NCI-H1436 (cell line): ENCODE measurements around the gene ARHGEF6.

ENCODE experiments used
- DNase-seq: peaks from one replicate; lab custom pipeline; 2025; lab: John Stamatoyannopoulos, UW

Gene ARHGEF6

DNA sequence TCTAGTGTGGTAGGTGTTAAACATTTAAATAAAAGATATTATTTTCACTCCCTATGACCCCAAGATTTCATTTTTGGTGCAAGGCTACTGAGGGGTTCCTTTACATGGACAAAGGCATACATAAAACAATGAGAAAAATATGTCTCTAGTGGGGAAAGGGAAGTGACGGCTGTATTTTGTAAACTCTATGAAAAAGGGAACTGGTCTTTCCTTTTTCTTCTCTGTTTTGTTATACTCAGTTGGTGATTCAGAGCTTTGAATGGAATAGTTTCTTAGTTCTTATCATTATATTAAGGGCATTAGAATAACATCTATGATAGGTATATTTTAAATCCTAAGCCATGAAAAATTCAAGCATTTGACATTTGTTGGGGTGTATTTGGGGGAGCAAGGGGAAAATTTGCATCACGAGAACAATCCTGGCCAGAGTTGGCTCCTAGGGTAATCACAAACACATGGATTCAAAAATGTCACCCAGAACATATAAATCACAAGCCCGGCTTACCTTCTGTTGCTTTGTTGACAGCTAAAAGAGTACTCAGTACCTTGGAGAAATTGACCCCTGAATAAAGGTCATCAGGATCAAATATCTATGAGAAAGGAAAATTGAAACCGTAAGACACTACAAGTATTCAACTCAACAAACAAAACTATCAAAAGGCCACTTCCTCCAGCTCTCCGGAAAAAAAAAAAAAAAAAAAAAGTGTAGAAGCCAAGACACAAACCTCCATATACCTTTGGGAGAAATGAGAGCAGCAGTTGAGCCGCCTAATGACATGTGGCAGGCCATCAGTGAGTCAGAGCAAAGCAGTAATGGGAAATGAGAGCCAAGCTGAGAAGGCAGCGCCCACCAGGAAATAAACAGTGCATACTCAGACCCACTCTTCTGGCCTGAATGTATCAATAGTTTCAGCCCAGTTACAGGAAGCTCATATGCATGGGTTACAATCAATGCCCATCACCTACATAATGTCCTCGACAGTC, 33.4 kb downstream of the ARHGEF6 start:
- DNase-seq: no peak

DNA sequence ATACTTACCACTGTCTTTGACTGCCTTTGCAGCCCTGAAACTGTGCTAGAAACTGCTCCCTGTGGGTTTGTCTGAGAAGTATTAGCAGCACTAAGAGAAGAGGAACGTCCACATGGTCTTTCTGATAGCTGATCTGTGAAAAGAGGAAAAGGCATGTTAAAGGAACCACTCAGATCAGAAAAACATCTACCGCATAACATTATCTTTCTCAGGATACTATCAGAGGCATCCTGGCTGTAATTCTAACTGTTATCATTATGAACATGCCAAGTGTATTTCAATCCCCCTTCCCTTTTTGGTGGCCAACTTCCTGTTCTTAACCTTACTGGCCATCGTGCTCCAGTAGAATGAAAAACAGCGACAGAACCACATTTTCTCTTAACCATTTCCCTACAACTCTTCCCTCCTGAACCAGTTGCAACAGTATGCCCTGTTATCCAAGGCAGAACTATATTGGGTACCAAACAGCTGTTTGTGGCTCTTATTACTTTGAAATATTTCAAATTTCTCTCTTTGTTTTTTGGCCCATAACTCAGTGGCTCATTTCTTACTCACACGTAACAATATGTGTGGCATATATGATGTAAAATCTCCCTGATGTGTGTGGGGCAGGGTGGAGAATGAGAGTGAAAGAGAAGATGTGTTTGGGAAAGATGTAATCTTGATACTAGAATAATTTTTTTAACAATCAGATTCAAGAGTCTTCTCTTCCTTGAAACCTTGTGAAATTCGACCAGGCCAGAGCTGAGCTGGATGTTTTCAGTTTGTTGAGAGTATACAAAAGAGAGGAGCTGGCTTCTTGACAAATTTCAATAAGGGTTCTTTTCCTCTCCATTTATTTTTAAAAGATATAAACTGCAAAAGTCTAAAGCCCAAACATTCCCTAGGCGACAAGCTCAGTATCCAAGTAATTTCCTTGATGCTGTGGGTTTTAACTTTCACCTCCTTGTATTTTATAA, 35.2 kb downstream of the ARHGEF6 start:
- DNase-seq: no peak

DNA sequence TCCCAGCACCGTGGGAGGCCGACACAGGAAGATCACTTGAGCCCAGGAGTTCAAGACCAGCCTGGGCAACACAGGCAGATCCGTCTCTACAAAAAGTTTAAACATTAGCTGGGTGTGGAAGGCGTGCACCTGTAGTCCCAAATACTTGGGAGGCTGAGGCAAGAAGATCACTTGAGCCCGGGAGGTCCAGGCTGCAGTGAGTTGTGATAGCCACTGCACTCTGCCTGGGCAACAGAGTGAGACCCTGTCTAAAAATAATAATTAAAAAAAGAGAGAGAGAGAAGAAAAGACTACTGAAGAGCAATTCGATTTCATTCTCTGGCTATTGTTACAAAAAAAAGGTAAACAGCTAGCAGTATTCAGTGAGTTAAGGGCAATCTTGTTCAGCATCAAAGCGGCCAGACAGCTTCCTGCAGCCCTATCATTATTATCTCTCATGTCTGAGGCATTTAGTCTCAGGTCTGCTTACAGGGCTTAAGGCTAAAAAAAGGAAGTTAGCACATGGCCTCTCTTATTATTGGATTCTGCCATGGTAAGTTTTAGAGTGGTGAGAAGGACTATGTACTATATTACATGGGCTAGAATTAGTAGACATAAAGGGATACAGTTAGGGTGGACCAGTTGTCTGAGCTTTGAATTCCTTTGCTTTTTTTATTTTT, 37.9 kb downstream of the ARHGEF6 start:
- DNase-seq: no peak

DNA sequence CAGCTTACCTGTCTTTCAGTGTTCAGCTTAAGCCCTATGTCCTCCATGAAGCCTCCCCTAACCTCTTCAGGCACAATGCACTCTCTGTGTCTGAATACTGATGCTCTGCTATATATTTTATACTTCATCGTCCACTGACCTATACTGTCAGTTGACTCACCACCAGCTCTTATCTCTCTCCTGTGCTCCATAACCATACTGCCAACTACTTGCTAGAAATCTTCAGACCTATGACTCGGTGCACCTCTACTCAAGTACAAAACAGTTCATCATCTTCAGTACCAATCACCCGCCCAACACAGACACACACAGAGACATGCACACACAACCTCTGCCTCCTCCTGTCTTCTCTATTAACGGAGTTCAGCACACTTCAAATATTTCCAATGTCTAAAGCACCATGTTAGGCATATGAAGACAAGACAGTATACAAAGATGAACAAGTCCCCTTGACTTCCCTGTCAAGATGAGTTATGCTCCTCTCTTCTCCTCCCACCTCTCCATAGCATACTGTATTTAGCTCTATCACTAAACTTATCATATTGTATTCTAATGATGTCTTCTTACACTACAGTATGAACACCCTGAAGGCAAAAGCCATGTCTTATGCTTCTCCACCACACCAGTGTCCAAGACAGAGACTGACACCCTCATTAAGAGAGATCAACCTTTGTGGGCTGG, 42.5 kb downstream of the ARHGEF6 start:
- no peak for DNase-seq

DNA sequence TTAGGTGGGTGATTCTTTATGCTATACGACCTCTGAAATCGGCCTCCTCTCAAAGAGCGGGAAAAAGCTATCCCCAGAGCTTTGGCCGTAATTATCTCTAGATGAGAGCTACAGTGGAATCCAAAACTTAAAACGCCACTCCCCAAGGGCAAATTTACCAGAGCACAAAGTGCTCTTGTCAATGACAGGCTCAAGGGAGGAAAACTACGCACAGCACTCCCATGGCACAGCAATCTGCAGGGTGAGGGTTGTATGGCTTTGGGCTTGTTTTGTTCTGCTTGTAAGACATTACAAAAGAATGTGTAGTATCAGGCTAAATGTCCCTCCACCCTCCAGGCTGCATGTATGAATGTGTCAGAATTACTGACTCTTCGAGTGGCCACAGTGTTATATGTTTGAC, 44.0 kb downstream of the ARHGEF6 start:
- DNase-seq: peak; percentile 48

DNA sequence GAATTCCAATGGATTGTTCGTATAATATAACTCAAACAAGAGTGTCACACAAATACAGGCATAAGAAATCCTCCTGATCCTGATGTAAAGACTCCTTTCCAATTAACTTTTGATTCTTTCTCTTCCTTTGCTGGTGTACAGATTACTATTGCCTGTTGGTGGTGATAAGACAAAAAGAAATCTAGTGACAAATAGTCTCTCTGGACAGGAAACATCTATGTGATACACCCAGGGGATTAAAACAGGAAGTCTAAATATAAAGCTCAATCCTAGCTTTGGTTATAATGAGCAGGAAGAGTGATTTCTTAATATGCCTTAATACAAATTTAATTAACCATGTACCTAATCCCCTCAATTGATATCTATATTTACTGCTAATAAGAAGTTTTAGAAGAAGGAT, 45.1 kb downstream of the ARHGEF6 start:
- no peak for DNase-seq

DNA sequence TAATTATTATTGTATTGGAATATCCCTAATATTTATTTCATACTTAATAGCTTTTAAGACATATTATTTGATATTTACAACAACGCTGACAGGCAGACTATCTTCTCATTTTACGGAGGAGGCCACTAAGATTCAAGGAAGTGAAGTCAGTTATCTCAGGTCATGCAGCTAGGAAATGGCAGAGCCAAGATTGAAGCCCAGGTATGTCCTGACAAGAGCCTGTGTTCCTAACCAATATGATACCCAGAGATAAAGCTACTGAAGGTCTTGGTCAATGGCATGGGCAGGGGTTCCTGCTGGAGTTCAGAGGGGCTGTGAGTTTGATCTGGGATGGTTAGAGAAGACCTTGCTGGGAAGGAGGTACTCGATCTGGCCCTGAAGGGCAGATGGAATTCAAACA, 47.1 kb downstream of the ARHGEF6 start:
- DNase-seq: no peak

DNA sequence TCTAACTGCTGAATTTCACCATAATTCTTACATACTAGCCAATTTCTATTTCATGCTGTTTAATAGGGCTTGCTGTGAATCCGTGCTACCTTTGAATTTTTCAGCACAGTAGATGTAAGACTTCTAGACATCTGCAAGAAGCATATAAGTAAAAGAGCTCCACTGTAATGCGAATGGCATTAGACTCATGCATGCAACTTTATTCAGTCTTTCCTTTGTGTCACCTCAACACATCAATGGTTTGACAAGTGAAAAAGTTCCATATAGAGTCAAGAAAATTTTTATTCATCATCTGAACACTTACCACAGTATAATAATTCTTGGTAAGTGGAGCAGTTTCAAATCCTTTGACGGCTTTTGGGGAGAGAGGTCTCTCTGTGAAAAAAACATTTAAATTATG, 48.9 kb downstream of the ARHGEF6 start:
- no peak for DNase-seq

DNA sequence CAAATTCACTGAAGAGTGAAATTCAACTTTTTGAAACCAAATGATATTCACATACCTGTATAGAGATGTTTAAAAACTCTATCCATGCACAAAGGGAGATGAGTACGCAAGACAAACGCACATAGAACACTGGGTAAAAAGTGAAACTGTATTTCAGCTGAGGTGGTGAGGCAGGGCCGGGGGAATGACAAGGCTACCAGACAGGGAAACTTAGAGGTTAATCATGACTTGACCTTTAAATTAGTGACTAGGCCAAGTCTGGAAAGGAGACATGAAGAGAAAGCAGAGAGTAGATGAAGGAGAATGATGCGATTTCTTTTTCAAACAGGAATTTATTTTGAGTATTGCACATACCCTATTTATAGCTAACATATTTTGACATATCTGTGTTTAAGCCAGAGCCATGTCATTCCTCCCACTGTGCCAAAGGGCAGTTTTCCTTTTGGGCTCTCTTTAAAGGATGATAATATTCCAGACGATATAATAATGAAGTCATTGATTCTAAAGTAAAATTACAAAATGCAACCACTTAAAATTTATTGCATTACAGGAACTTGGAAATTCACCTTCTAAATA, 49.4 kb downstream of the ARHGEF6 start:
- DNase-seq: no peak

DNA sequence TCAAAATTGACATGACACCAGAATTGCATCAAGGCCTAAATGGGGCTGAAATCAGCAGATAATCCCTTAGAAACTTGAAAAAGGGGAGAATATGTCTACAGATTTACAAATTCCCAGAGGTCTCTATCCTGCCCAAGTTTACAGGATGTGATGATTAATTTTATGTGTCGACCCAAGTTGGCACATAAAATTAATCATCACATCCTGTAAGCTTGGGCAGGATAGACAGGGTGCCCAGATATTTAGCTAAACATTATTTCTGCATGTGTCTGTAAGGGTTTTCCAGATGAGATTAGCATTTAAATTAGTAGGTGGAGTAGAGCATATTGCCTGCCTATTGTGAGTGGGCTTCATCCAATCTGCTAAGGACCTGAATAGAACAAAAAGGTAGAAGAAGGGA, 52.3 kb downstream of the ARHGEF6 start:
- no peak for DNase-seq

DNA sequence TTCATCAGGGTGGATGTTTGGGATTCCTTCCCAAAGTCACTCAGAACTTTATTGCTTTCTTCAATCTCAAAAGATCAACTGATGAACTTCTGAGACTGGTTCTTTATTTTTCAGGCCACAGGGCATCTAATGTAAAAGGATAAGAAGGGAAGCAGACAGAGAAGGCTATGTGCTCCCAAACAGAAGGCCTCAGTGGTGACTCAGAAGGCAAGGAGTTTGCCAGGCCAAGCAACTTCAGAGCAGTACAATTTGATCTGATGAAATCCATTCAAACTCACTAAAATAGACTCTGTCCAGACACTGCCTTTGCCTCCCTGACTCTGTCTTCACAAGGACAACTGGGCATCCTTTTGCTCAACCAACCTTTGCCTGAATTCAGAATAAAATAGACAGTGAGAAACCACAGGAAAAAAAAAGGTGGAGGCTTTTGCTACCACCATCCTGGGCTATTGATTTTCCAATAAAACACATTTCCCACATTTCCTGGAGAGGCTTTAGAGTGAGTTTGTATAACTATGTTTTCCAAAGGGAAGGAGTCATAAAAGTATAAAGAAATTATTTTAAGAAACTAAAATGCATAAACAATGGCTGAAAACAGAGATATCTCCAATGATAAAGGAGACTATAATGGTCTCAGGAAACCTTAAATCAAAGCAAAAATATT, 55.2 kb downstream of the ARHGEF6 start:
- no peak for DNase-seq

DNA sequence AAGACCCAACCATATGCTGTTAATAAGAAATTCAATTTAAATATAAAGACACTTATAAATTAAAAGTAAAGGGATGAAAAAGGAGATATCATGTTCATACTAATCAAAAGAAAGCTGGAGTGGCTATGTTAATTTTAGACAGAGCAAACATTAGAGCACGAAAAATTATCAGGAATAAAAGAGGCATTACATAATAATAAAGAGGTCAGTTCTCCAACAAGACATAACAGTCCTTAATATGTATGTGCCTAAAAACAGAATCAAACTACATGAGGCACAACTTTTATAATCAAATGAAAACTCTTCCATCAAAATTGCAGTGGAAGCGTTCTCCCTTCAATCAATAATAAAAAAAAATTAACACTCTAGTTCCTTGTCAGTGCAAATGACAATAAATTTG, 62.6 kb downstream of the ARHGEF6 start:
- no peak for DNase-seq

DNA sequence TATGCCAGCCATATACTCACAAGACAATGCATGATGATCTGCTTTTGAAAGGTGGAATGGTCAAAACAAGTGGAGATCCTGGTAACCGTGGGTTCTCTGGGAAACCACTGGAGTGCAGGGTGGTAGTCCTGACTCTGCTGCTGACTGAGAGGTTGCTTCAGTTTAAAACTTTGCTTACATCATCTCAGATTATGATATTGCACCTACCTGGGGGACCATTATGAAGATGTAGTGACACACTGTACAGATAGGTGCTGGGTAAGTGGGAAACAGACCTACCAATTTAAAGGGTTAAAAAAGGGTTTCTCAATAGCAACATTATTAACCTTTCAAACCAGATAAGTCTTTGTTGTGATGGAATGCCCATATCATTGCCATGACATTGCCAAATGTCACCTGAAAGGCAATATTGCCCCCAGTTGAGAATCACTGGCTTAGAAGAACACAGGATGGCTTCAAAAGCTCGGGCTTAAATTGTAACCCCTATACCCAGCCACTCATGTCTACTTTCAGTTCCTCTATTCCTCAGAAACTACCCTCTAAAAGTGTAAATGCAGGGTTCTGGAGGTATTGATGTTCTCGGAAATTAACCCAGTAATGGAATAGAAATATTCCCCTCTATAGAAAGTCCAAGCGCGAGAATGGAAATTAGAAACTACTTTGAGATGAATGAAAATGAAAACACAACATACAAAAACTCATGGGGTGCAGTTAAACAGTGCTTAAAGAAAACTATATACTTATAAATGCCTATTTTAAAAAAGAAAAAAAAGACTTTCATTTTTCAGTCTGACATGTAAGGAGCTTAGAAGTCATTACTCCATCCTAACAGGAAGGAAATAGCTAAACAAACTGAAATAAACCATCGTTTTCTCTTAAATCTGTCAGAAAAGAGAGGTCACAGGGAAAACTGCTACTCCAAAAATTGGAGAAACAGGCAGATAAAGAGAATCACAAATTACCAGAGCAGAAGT, 65.8 kb downstream of the ARHGEF6 start:
- no peak for DNase-seq

DNA sequence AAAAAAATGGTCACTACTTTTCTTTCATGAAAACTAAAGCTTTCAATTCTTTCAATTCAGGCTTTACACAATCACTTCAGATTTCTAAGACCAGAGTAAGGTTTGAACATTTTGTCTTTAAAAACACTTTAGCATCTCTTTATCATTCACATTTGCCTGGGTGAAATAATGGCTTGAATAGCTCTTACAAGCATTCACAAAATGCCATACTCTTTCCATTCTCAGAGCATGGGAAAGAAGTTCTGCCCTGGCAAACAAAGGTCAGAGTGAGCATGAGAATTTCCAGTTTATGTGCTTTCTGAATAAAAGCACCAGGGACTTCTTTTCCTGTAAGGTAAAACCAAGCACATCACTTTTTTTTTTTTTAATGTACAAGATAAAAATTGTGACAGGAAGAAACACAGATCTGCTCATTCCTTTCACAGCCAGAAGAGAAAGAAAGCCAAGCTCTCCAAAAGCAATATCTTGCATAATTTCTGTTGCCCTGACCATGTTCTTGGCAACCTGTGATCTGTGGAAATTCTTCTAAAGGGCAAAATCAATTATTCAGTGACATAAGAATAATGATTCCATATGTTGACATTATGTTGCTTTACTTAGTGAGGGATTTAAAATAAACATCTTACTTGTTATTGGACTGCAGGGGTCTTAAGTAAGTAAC, 68.0 kb downstream of the ARHGEF6 start:
- no peak for DNase-seq

DNA sequence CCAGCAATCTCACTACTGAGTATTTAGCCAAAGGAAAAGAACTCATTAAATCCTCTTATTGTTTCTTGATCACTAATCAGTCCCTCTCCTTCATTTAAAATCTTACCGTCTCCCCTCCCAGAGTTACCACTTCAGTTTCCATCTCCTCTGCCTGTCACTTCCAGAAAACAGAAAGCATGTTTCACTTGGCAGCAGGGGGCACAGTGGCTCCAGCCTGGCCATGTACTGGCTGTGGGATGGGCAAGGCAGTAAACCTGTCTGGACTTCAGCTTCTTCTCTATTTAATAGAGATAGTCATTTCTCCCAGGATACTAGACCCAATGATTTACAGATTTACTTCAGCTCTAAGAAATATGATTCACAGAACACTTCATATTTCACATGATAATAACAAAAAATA, 69.6 kb downstream of the ARHGEF6 start:
- no peak for DNase-seq

DNA sequence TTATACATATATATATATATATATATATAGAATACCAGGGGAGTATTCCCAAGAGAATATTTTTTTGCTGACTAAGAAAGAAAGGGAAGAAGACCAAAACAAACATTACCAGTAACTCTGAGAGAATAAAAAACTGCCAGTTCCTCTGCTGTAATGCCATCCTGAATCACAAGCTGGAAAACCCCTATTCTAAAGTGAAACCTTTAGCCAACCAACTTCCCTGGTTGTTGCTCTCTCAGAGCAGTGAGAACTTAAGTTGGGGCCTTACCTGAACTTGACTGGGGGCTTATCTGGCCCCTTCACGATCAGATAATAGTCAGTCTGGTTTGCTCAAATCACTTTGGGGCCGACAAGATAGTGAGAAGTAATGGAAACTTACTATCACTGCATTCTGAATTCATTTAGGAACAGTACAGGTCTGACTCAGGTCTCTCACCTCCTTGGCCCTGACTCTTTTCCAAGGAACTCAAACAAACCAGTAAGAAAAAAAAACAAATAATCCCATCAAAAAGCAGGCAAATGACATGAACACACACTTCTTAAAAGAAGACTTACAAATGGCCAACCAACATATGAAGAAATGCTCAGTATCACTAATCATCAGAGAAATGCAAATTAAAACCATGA, 70.3 kb downstream of the ARHGEF6 start:
- DNase-seq: no peak

DNA sequence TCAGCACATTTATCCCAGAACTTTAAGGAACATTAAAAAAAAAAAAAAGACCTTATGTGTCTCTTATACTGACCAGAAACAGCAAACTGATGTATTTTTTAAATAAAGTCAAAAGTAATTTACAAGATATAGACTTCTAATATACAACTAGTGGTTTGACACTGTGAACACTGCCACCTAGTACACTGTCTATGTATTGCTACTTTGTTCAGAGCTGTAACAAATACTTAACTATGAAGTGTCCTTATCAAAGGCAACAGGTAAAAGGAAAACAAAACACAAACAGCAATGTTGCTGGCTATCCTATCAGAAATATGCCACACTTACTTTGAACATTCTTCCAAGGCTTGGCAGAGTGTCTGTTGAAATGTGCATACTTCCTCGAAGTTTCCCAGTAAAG, 72.4 kb downstream of the ARHGEF6 start:
- peak; percentile 14 for DNase-seq

DNA sequence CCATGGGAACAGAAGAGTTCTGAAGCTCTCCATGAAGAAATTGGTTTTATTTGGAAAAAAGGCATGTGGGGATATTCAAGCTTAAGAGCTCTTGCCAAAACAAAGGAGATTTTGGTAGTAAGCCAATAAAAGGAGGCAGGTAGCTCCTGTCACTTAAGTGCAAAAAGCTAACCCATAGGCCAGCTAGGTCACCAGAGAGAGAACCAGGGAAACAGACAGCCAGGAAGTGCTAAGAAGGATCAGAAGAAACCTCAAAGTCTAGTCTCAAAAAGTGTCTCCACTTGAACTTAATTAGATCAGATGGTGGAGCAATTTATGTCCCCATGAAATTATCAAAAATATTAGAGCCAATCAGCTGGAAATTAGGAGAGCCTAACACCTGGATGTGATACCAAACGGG, 83.6 kb downstream of the ARHGEF6 start:
- no peak for DNase-seq
